Kidney epithelial cell (primary cell): ENCODE data around the gene SCNN1G. TPM values are rescaled to one million over a fixed set of nuclear protein-coding genes. Genes with fewer than 3 reads are reported as not detected.

Experiments used
- DNase-seq: peaks from one replicate; pipeline ENCODE4 v3.0.0-alpha.2; 2010; ENCODE audit warnings: low read depth
- H3K27me3 ChIP-seq: 2 replicates; pipeline ENCODE4 v1.6.0; 2011; ENCODE audit warnings: low read length; ENCODE audit not compliant: control insufficient read depth, insufficient read depth
- H3K36me3 ChIP-seq: 2 replicates; pipeline ENCODE4 v1.5.1; 2011; ENCODE audit warnings: low read length; ENCODE audit not compliant: control insufficient read depth, insufficient read depth
- H3K4me3 ChIP-seq: 2 replicates; pipeline ENCODE4 v1.5.1; 2011; ENCODE audit warnings: low read depth, mild to moderate bottlenecking, control low read depth, low read length
- total RNA-seq: library from RNA; depleted of rRNA; stranded (reverse); fragments of >200 nt; gene quantifications from 2 replicates; pipeline ENCODE4 v1.2.3, GENCODE V29; 2015
- TF ChIP-seq, protein P1 (sequence below): IDR thresholded peaks from 2 replicates; pipeline ENCODE4 v1.5.1; 2011; ENCODE audit warnings: mild to moderate bottlenecking, moderate library complexity, low read length, control low read depth, inconsistent platforms; ENCODE audit not compliant: insufficient read depth, poor library complexity, severe bottlenecking

The SCNN1G gene
- not detected in 2 replicates for total RNA-seq

DNA sequence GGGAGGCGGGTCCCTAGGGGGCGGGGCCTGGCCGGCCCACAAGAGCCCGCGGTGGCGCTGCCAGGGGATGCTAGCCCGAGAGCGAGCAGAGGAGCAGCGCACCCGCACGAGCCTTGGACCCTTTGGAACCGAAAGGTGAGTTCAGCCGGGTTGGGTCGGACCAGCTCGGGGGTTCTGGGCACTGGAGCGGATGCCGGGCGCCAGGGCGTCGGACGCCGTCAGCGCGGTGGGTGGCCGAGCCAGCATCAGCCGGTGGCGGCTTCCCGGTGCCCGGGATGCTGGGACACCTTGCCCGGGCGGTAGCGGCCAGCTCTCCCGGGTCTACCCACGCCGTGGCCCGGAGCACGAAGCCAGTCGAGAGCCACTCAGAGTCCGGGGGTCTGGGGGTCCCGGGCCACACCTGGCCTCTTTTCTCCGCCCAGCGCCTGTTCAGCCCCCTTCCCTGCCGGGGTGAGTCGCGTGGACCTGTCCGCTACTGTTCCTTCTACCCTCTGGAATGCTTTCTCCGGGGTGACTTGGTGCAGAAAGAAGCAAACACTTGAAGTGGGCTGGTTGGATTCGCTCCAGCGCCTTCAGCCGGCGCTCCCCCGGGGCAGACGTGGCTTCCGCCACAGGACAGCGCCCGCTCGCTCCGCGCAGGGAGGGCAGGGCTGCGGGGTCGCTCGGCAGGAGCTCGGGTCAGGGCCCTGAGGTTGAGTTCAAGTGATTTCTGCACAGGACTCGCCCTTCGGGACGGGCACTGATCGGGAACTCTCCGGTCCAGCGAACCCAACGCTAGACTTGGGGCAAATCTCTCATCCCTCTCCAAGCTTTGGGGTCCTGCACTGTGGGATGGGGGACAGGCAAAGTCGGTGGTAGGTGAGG is at the start of gene SCNN1G:
SCNN1G (plus strand) TSS at position 67 of the 864 bp plus-strand sequence. CDS start 3,527 bp downstream, outside the sequence.
- Histone ChIP-seq H3K27me3 (peaks cover 28% of the 10 kb centered on the region), H3K36me3 (no peaks in the 10 kb centered on the region), H3K4me3 (peak within 1 kb of the TSS; percentile 31)
- no peak for DNase-seq
- TF ChIP-seq, protein P1, sequence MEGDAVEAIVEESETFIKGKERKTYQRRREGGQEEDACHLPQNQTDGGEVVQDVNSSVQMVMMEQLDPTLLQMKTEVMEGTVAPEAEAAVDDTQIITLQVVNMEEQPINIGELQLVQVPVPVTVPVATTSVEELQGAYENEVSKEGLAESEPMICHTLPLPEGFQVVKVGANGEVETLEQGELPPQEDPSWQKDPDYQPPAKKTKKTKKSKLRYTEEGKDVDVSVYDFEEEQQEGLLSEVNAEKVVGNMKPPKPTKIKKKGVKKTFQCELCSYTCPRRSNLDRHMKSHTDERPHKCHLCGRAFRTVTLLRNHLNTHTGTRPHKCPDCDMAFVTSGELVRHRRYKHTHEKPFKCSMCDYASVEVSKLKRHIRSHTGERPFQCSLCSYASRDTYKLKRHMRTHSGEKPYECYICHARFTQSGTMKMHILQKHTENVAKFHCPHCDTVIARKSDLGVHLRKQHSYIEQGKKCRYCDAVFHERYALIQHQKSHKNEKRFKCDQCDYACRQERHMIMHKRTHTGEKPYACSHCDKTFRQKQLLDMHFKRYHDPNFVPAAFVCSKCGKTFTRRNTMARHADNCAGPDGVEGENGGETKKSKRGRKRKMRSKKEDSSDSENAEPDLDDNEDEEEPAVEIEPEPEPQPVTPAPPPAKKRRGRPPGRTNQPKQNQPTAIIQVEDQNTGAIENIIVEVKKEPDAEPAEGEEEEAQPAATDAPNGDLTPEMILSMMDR = no peak

DNA sequence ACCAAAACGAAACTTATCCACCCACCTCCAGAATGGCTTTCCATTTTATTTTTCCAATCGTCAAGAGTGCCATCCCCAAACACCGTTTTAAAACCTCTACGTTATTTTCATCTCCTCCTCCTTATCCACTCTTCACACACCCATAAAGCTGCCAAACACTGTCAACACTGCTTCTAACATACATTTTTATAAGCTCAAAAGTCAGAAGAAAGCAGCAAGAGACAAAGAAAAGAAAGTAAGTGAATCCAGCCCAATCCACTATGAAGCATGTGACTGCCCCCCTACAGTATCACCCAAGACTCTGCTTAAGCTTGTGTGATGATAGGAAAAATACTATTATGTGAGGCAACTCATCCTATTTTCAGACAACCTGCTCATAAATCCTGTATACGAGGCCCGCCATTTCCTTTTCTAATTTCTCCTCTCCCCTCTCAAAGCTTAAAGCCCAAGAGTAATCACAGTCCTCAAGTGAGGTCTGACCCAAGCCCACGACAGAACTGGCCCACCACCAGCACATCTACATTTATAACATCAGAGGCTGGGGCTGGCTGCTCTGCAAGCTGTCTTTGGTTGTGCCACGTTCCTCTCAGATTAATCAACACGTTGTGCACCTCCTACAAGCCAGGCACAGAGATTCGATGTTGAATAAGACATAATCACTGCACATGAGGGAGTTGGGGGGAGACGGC is 49.6 kb upstream of the SCNN1G start:
- no peak for DNase-seq
- H3K36me3 ChIP-seq = no peaks in the 10 kb centered on the region
- H3K27me3 ChIP-seq = no peaks in the 10 kb centered on the region
- H3K4me3 ChIP-seq = no peak overlapping the region
- TF ChIP-seq, protein P1 = no peak

- Histone ChIP-seq H3K27me3 (no peaks in the 10 kb centered on the region), H3K4me3 (no peak overlapping the region), H3K36me3 (no peaks in the 10 kb centered on the region)
- no peak for DNase-seq
- TF ChIP-seq, protein P1 = no peak
Observed at GRCh38 chr16:23134274-23134673, 48.3 kb upstream of the SCNN1G start.

DNA sequence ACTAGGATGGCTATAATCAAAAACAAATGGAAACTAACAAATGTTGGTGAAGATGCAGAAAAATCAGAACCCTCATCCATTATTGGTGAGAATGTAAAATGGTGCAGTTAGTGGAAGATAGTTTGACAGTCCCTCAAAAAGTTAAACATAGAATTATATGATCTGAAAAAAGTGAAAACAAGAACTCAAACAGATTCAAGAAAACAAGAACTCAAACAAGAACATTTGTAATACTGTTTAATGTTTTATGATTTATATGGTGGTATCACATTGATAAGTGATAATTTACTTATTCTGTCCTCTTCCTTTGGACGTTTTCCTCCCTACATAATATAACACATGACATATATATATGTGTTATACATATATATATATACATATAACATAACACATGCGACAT is 45.3 kb upstream of the SCNN1G start:
- Histone ChIP-seq H3K27me3 (no peaks in the 10 kb centered on the region), H3K36me3 (no peaks in the 10 kb centered on the region), H3K4me3 (no peak overlapping the region)
- TF ChIP-seq, protein P1 = no peak
- no peak for DNase-seq

- Histone ChIP-seq H3K36me3 (no peaks in the 10 kb centered on the region), H3K4me3 (no peak overlapping the region), H3K27me3 (no peaks in the 10 kb centered on the region)
- TF ChIP-seq, protein P1 = no peak
- no peak for DNase-seq
Observed at GRCh38 chr16:23137818-23138217, 44.7 kb upstream of the SCNN1G start.

DNA sequence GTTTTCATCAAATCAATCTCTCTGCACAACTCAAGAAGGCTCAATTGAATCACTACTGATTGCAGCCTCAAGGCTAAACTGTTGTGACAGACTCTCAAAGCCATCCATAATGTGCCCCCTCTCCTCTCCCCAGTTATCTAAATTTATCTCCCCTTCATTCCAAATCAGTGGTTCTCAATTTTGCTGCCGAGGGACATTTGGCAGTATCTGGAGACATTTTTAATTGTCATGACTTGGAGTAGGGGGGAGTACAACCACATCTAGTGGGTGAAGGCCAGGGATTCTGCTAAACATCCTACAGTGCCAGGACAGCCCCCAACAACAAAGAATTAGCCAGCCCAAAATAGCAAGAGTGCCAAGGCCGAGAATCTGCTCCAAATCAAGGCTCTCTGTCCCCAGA is 42.4 kb upstream of the SCNN1G start:
- DNase-seq = no peak
- Histone ChIP-seq H3K36me3 (no peaks in the 10 kb centered on the region), H3K27me3 (no peaks in the 10 kb centered on the region), H3K4me3 (no peak overlapping the region)
- TF ChIP-seq, protein P1 = no peak
